GM19035 (cell line): ENCODE results near the gene SLC39A5.

Experiments
- ATAC-seq: cut with Tn5 transposase; IDR thresholded peaks from one replicate; pipeline ENCODE4 v1.9.1; 2021; ENCODE audit not compliant: unreplicated experiment

Gene SLC39A5

GRCh38 chr12:56212361-56212760, 17.5 kb upstream of the SLC39A5 start:
- ATAC-seq: no peak

GRCh38 chr12:56213878-56214277, 16.0 kb upstream of the SLC39A5 start:
- no peak for ATAC-seq

- no peak for ATAC-seq
Observed at GRCh38 chr12:56216461-56216860, 13.4 kb upstream of the SLC39A5 start.

GRCh38 chr12:56219840-56220239, 10.0 kb upstream of the SLC39A5 start:
- no peak for ATAC-seq

- ATAC-seq: no peak
Observed at GRCh38 chr12:56220611-56221231, 9.1 kb upstream of the SLC39A5 start.

GRCh38 chr12:56221232-56221756, 8.6 kb upstream of the SLC39A5 start:
- peak; percentile 25 for ATAC-seq

- ATAC-seq: peak; percentile 73
Observed at GRCh38 chr12:56221757-56222530, 7.9 kb upstream of the SLC39A5 start, which contains the start of gene RNF41. Gene RNF41 (minus strand): TSS chr12:56221922. CDS start chr12:56214047, 7,875 bp downstream.

- no peak for ATAC-seq
Observed at GRCh38 chr12:56222531-56222895, 7.3 kb upstream of the SLC39A5 start.

- no peak for ATAC-seq
Observed at GRCh38 chr12:56223571-56224101, 6.2 kb upstream of the SLC39A5 start.

GRCh38 chr12:56224102-56224701, 5.6 kb upstream of the SLC39A5 start, which contains the start of gene NABP2:
Gene NABP2 (plus strand): TSS chr12:56224342. CDS start chr12:56224857, 515 bp downstream.
- peak; percentile 79 for ATAC-seq

GRCh38 chr12:56224954-56225353, 4.9 kb upstream of the SLC39A5 start:
- no peak for ATAC-seq

- no peak for ATAC-seq
Observed at GRCh38 chr12:56229082-56229481, 769 bp upstream of the SLC39A5 start.

- no peak for ATAC-seq
Observed at GRCh38 chr12:56230432-56231183, 757 bp downstream of the SLC39A5 start.

GRCh38 chr12:56231184-56231582, 1.3 kb downstream of the SLC39A5 start:
- no peak for ATAC-seq

- ATAC-seq: no peak
Observed at GRCh38 chr12:56234746-56235436, 5.0 kb downstream of the SLC39A5 start.

GRCh38 chr12:56236091-56236490, 6.2 kb downstream of the SLC39A5 start:
- ATAC-seq: no peak

GRCh38 chr12:56236985-56237384, 7.1 kb downstream of the SLC39A5 start:
- ATAC-seq: no peak

GRCh38 chr12:56237552-56237951, 7.7 kb downstream of the SLC39A5 start:
- no peak for ATAC-seq

- no peak for ATAC-seq
Observed at GRCh38 chr12:56241424-56242303, 11.8 kb downstream of the SLC39A5 start.
